ENCODE results near the gene JAKMIP2. TPM values are rescaled to one million over a fixed set of nuclear protein-coding genes. Genes with fewer than 3 reads are reported as not detected.

JAKMIP2 gene
- total RNA-seq, 1 experiment from 2014 or later = 6.4 TPM

DNA sequence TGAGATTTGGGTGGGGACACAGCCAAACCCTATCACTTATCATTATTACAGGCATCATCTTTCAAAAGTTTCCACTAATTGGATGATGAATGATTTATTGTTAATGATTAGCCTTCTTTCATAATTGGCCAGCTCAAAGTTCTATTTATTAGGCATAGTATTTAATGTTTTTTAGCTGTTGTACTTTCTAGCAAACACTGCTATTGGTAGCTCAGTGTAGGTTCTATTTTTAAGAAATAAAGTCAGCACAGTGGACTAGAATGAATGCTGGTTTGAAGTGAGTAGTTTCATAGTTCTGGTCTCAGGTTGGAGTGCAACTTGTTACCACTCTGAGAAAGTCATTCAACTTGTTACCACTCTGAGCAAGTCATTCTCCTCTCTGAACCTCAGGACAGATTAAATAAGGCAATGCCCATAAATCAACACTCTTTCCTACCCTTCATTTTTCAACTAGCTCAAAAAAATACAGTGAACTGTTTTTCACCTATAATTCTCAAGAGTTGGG is 46.9 kb downstream of the JAKMIP2 start:
- H3K9me3 ChIP-seq (ENCODE audit: control insufficient read depth, low read depth, low read length) = no peaks in the 10 kb centered on the region

More for the DNA sequence above, 46.9 kb downstream of the JAKMIP2 start:
- no peak overlapping the region for H4K8ac ChIP-seq (replicated peaks; ENCODE audit: insufficient read length, low read depth, low read length)
- Mint-ChIP-seq H3K9me3 (peaks cover 2 to 3% of the 10 kb centered on the region in 2 experiments; a peak in 3 of 5 replicates), H3K27me3 (ENCODE audit: low read depth) (no peaks in the 10 kb centered on the region), H3K4me1 (peaks cover 19 to 35% of the 10 kb centered on the region in 2 experiments), H3K36me3 (ENCODE audit: insufficient read depth in 1 of 3, low read depth in 3 of 3) (peaks cover 5 to 13% (median 7%) of the 10 kb centered on the region in 3 experiments), H3K4me3 (no peak overlapping the region), H3K27ac (peak overlapping the region in 1 of 3 experiments; percentile 70; a peak in 1 of 7 replicates)
- no peaks in the 10 kb centered on the region for H4K20me1 ChIP-seq (ENCODE audit: control insufficient read depth, insufficient read depth, insufficient read length)
- H3K18ac ChIP-seq (ENCODE audit: insufficient read length, low read depth, low read length) = no peak overlapping the region
- no peak overlapping the region for H3K14ac ChIP-seq (ENCODE audit: insufficient read depth, low read length)
- no peak for DNase-seq
- H2BK20ac ChIP-seq (ENCODE audit: low read depth, low read length, poor library complexity, severe bottlenecking) = no peak overlapping the region
- no peak overlapping the region for H4K5ac ChIP-seq (ENCODE audit: insufficient read length, low read depth, low read length)
- no peak overlapping the region for H2AFZ ChIP-seq (ENCODE audit: low read length)
- no peak overlapping the region for H2AK5ac ChIP-seq (ENCODE audit: insufficient read length, low read length)
- no peak overlapping the region for H2BK120ac ChIP-seq (ENCODE audit: low read depth, low read length, poor library complexity, severe bottlenecking)
- no peak overlapping the region for H4K91ac ChIP-seq (ENCODE audit: insufficient read length, low read depth, low read length)
- H3K9ac ChIP-seq (ENCODE audit: extremely low read depth, insufficient read length, low read length) = no peak overlapping the region
- no peak overlapping the region for H2BK12ac ChIP-seq (ENCODE audit: insufficient read length, low read depth, low read length)
- H3T11ph ChIP-seq (ENCODE audit: low read length) = no peak overlapping the region
- TF ChIP-seq, protein P1, sequence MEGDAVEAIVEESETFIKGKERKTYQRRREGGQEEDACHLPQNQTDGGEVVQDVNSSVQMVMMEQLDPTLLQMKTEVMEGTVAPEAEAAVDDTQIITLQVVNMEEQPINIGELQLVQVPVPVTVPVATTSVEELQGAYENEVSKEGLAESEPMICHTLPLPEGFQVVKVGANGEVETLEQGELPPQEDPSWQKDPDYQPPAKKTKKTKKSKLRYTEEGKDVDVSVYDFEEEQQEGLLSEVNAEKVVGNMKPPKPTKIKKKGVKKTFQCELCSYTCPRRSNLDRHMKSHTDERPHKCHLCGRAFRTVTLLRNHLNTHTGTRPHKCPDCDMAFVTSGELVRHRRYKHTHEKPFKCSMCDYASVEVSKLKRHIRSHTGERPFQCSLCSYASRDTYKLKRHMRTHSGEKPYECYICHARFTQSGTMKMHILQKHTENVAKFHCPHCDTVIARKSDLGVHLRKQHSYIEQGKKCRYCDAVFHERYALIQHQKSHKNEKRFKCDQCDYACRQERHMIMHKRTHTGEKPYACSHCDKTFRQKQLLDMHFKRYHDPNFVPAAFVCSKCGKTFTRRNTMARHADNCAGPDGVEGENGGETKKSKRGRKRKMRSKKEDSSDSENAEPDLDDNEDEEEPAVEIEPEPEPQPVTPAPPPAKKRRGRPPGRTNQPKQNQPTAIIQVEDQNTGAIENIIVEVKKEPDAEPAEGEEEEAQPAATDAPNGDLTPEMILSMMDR (conservative IDR thresholded peaks at IDR 0.05) = no peak
- H3K79me2 ChIP-seq (ENCODE audit: insufficient read depth, low read length) = no peaks in the 10 kb centered on the region
- H3K56ac ChIP-seq (ENCODE audit: insufficient read length, low read depth, low read length) = no peak overlapping the region
- H3K79me1 ChIP-seq (ENCODE audit: insufficient read depth, low read depth, low read length, poor library complexity, severe bottlenecking) = no peaks in the 10 kb centered on the region
- H2BK15ac ChIP-seq (ENCODE audit: low read depth, low read length) = no peak overlapping the region
- H3K27ac ChIP-seq (ENCODE audit: insufficient read length, low read depth, low read length) = peak overlapping the region; percentile 15
- peaks cover 2% of the 10 kb centered on the region; the same call in 1 of the 2 replicates for H3K4me1 ChIP-seq (ENCODE audit: insufficient read depth, low read length)
- H3K23me2 ChIP-seq (ENCODE audit: insufficient read length, low read depth, low read length, poor library complexity, severe bottlenecking) = no peaks in the 10 kb centered on the region
- no peak overlapping the region for H3K4ac ChIP-seq (ENCODE audit: low read depth, low read length)
- H3K27me3 ChIP-seq (ENCODE audit: insufficient read depth, low read length) = no peaks in the 10 kb centered on the region
- no peak overlapping the region for H3K23ac ChIP-seq (ENCODE audit: insufficient read length, low read depth, low read length)
- H3K4me2 ChIP-seq (ENCODE audit: insufficient read depth, insufficient read length, low read length) = no peak overlapping the region
- H2BK5ac ChIP-seq (ENCODE audit: insufficient read length, low read length) = no peak overlapping the region
